ENCODE measurements around the gene IFNA10. TPM values are rescaled to one million over a fixed set of nuclear protein-coding genes. Genes with fewer than 3 reads are reported as not detected.
"Not testable (repeated sequence)": the region's sequence is repeated elsewhere in the genome, so short reads cannot be mapped to it uniquely, and the experiment has no call there.

Gene IFNA10
- total and polyA plus RNA-seq, 10 of the 15 experiments (the other 5 are each of a cell fraction or from before 2014, with no cell fraction given) = not detected

GRCh38 chr9:21236360-21236714 lies 29.4 kb upstream of the IFNA10 start:
- not testable (repeated sequence) for H3K4me2 ChIP-seq (ENCODE audit: control insufficient read depth, insufficient read depth); H2AFZ ChIP-seq (ENCODE audit: control insufficient read depth, low read depth, low read length); H3K4me3 ChIP-seq; H3K27me3 ChIP-seq (replicated peaks in 1 of 2; ENCODE audit: control insufficient read depth in 2 of 2, insufficient read depth in 2 of 2, low read length in 1 of 2); BruUV-seq (replicated peaks); H3K36me3 ChIP-seq (ENCODE audit: control insufficient read depth in 2 of 2, insufficient read depth in 2 of 2, low read length in 1 of 2); H4K20me1 ChIP-seq (ENCODE audit: control insufficient read depth, insufficient read depth); H3K4me1 ChIP-seq (ENCODE audit: control insufficient read depth, insufficient read depth, low read length); H3K79me2 ChIP-seq (ENCODE audit: control insufficient read depth, insufficient read depth, low read length); H3K27ac ChIP-seq (ENCODE audit: control insufficient read depth, insufficient read depth); H3K9ac ChIP-seq (ENCODE audit: control insufficient read depth, insufficient read depth, low read length); H3K9me3 ChIP-seq (replicated peaks; ENCODE audit: control insufficient read depth, insufficient read depth, low read length); DNase-seq (ENCODE audit: low read depth, low spot score)
- ChIA-PET RAD21 (ENCODE audit: unreplicated experiment) (interaction anchor here (0.8 to 2.3 kb wide), 14 partner anchors 11 to 219 kb away, joined by 3 to 7 read pairs (median 5); no protein-coding TSS in a partner anchor), SMC1A (ENCODE audit: uncharacterized antibody, unreplicated experiment) (interaction anchor here (0.6 to 1.6 kb wide), 18 partner anchors 10 to 559 kb away, joined by 3 to 9 read pairs (median 4); no protein-coding TSS in a partner anchor), CTCF (interaction anchor here (0.6 to 4.4 kb wide), 37 partner anchors 10 to 567 kb away, joined by 3 to 20 read pairs (median 4); partner anchors contain the start of genes IFNA10 and IFNA8), POLR2A (interaction anchor here (0.7 kb wide), 1 partner anchor 237 kb away, joined by 3 read pairs; no protein-coding TSS in a partner anchor)
- FAIRE-seq (peak; percentile 31), ATAC-seq (peak; percentile 18; the same call in 2 of the 3 replicates)
- 0% methylated on average over 1 of the region's 1 CpG for WGBS (ENCODE audit: insufficient coverage, insufficient replicate concordance, low lambda C conversion rate, missing lambda C conversion rate)
- intact Hi-C loops (cut with micrococcal nuclease; ENCODE audit: unreplicated experiment) = loop anchor here (10.0 kb wide), 1 partner anchor 468 kb away; no protein-coding TSS in a partner anchor
- in situ Hi-C loops (cut with MboI) = loop anchor here (10.0 kb wide), 1 partner anchor 558 kb away; no protein-coding TSS in a partner anchor

DNA sequence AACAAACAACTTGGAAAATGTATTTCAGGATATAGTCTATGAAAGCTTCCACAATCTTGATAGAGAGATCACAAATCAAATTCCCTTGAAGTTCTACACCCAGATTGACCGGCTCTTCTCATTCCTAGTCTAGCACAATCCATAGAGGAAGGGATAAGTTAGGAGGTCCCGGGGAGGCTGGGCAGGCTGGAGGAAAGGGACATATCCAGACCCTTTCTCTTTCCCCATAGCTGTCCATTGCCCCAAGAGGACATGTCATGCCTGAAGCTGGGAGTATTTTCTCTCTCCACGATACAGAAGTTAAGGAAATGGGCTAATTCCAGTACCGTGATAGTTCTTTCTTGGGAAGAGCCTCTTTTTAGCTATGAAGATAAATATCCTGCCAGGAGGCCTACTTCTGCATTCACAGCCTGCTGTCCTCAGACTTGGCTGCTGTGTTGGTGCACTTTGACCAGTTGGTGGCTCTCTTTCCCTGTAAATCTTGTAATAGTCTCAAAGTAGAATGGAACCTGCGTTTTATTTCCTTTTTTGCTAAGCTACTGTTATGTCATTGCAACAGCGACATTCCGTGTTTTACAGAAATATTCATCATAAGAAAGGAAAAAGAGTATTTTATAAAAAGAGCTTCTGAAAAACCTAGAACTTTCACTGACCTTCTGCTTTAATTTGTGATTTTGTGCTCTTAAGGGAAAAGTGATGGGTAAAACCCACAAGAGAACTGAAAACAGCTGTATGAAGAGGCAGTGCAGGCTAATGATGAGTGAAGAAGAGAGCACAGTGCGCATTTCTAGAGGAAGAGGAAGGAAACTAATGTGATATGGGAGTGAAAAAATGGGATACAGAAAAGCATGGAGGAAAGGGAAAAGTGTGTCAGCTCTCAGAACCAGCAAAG lies 28.8 kb upstream of the IFNA10 start:
- FAIRE-seq = peak; percentile 75
- not testable (repeated sequence) for H3K4me2 ChIP-seq (ENCODE audit: control insufficient read depth, insufficient read depth)

More for the DNA sequence above, 28.8 kb upstream of the IFNA10 start:
- not testable (repeated sequence) for H3K36me3 ChIP-seq (ENCODE audit: control insufficient read depth in 2 of 2, insufficient read depth in 2 of 2, low read length in 1 of 2); BruUV-seq (replicated peaks); H3K9ac ChIP-seq (ENCODE audit: control insufficient read depth, insufficient read depth, low read length); H3K4me3 ChIP-seq; H4K20me1 ChIP-seq (ENCODE audit: control insufficient read depth, insufficient read depth); H3K4me1 ChIP-seq (ENCODE audit: control insufficient read depth, insufficient read depth, low read length); DNase-seq (ENCODE audit: low read depth, low spot score); H3K79me2 ChIP-seq (ENCODE audit: control insufficient read depth, insufficient read depth, low read length); H3K9me3 ChIP-seq (replicated peaks; ENCODE audit: control insufficient read depth, insufficient read depth, low read length); H3K27ac ChIP-seq (ENCODE audit: control insufficient read depth, insufficient read depth); H3K27me3 ChIP-seq (replicated peaks in 1 of 2; ENCODE audit: control insufficient read depth in 2 of 2, insufficient read depth in 2 of 2, low read length in 1 of 2)
- ATAC-seq = peak; percentile 93
- WGBS (ENCODE audit: insufficient coverage, insufficient replicate concordance, low lambda C conversion rate, missing lambda C conversion rate) = 3% methylated on average over 8 of the region's 8 CpGs
- SMC1A ChIA-PET (ENCODE audit: uncharacterized antibody, unreplicated experiment) = interaction anchor here (0.6 to 2.2 kb wide), 22 partner anchors 10 to 703 kb away, joined by 3 to 9 read pairs (median 4); no protein-coding TSS in a partner anchor
- TF ChIP-seq CTCF (IDR thresholded peaks at IDR 0.05 in 2 of 3, conservative IDR thresholded peaks at IDR 0.05 in 1 of 3; ENCODE audit: control insufficient read depth in 2 of 3, extremely low read depth in 1 of 3, insufficient read depth in 1 of 3, low read depth in 3 of 3, low read length in 3 of 3) = peak; percentile 58 to 73 (median 70)
- TF ChIP-seq SMC3 (IDR thresholded peaks at IDR 0.05; ENCODE audit: borderline replicate concordance, low read length) = peak; percentile 48; the same call in 1 of the 2 replicates
- 0 out of 2 replicates have a peak, but pooled peaks have one; percentile 23 for TF ChIP-seq YY1 (IDR thresholded peaks at IDR 0.05; ENCODE audit: low read depth, low read length)
- peak; percentile 76 for TF ChIP-seq RAD21 (IDR thresholded peaks at IDR 0.05; ENCODE audit: insufficient read depth, low read depth, low read length)
- in situ Hi-C loops (cut with MboI) = loop anchor here (10.0 kb wide), 1 partner anchor 559 kb away; no protein-coding TSS in a partner anchor
- intact Hi-C loops (cut with micrococcal nuclease; ENCODE audit: unreplicated experiment) = loop anchor here (1.0 to 10.0 kb wide), 2 partner anchors 469 to 554 kb away; no protein-coding TSS in a partner anchor
- POLR2A ChIA-PET = interaction anchor here (0.7 to 1.2 kb wide), 2 partner anchors 99 to 236 kb away, joined by 3 read pairs; partner anchors contain the start of gene KLHL9
- H2AFZ ChIP-seq (ENCODE audit: control insufficient read depth, low read depth, low read length) = peak overlapping the region; percentile 9; the same call in 1 of the 2 replicates
- RAD21 ChIA-PET (ENCODE audit: unreplicated experiment) = interaction anchor here (0.7 to 2.3 kb wide), 17 partner anchors 10 to 438 kb away, joined by 3 to 7 read pairs (median 5); no protein-coding TSS in a partner anchor
- CTCF ChIA-PET = interaction anchor here (0.6 to 4.4 kb wide), 40 partner anchors 10 to 567 kb away, joined by 3 to 20 read pairs (median 4); partner anchors contain the start of genes IFNA10 and IFNA8

Data from GM12878 (cell line).